GM23248 (cell line): ENCODE data around the gene PHLDB1. TPM values are rescaled to one million over a fixed set of nuclear protein-coding genes. Genes with fewer than 3 reads are reported as not detected.
"Not testable (repeated sequence)": the region's sequence is repeated elsewhere in the genome, so short reads cannot be mapped to it uniquely, and the experiment has no call there.

ENCODE experiments used
- DNase-seq: peaks from one replicate; pipeline ENCODE4 v3.0.0-alpha.2; 2015
- H2AFZ ChIP-seq: fragments of 200-600 bp; sonication (generic); 2 replicates; pipeline ENCODE4 v1.6.1; 2016; ENCODE audit warnings: antibody characterized with exemption
- H3F3A ChIP-seq: fragments of 200-600 bp; sonication (generic); 2 replicates; pipeline ENCODE4 v1.6.1; 2016; ENCODE audit warnings: mild to moderate bottlenecking, antibody characterized with exemption, mixed run types; ENCODE audit not compliant: insufficient read depth
- H3K27ac ChIP-seq: fragments of 200-600 bp; sonication (generic); 2 replicates; pipeline ENCODE4 v1.5.1; 2016; ENCODE audit warnings: mild to moderate bottlenecking
- H3K27me3 ChIP-seq: fragments of 200-600 bp; sonication (generic); replicated peaks from 2 replicates; pipeline ENCODE4 v1.6.1; 2016; ENCODE audit warnings: mild to moderate bottlenecking; ENCODE audit not compliant: insufficient read depth
- H3K36me3 ChIP-seq: fragments of 200-600 bp; sonication (generic); 2 replicates; pipeline ENCODE4 v1.6.1; 2016; ENCODE audit warnings: low read depth, mild to moderate bottlenecking
- H3K4me1 ChIP-seq: fragments of 200-600 bp; sonication (generic); 2 replicates; pipeline ENCODE4 v1.6.1; 2016; ENCODE audit warnings: mild to moderate bottlenecking; ENCODE audit not compliant: insufficient read depth
- H3K4me2 ChIP-seq: fragments of 200-600 bp; sonication (generic); one replicate; pipeline ENCODE4 v1.6.1; 2016; ENCODE audit warnings: mild to moderate bottlenecking; ENCODE audit not compliant: unreplicated experiment
- H3K4me3 ChIP-seq: fragments of 200-600 bp; sonication (generic); 2 replicates; pipeline ENCODE4 v1.5.1; 2016; ENCODE audit warnings: mild to moderate bottlenecking
- H3K79me2 ChIP-seq: fragments of 200-600 bp; sonication (generic); 2 replicates; pipeline ENCODE4 v1.6.1; 2016; ENCODE audit warnings: mild to moderate bottlenecking; ENCODE audit not compliant: insufficient read depth
- H3K9ac ChIP-seq: fragments of 200-600 bp; sonication (generic); 2 replicates; pipeline ENCODE4 v1.6.1; 2016; ENCODE audit warnings: mild to moderate bottlenecking
- H3K9me2 ChIP-seq: fragments of 200-600 bp; sonication (generic); 2 replicates; pipeline ENCODE4 v1.6.1; 2016; ENCODE audit warnings: mixed run types, mild to moderate bottlenecking, moderate library complexity; ENCODE audit not compliant: insufficient read depth
- H3K9me3 ChIP-seq: fragments of 200-600 bp; sonication (generic); one replicate; pipeline ENCODE4 v1.6.1; 2017; ENCODE audit warnings: low read depth
- H4K20me1 ChIP-seq: fragments of 200-600 bp; sonication (generic); 2 replicates; pipeline ENCODE4 v1.6.0; 2016; ENCODE audit not compliant: insufficient read depth
- EZH2 ChIP-seq: fragments of 200-600 bp; sonication (generic); IDR thresholded peaks from 2 replicates; pipeline ENCODE4 v1.6.1; 2018; ENCODE audit warnings: antibody characterized with exemption, mild to moderate bottlenecking; ENCODE audit not compliant: insufficient read depth, poor library complexity, severe bottlenecking
- EZH2phosphoT487 ChIP-seq: fragments of 200-600 bp; sonication (generic); IDR thresholded peaks from 2 replicates; pipeline ENCODE4 v1.6.1; 2018; ENCODE audit warnings: antibody characterized with exemption, moderate library complexity, mild to moderate bottlenecking, low read depth; ENCODE audit not compliant: insufficient read depth
- WGBS, 2 experiments: methylation state at CpG; one replicate each; pipeline ENCODE4 v1.1.6; 2015 to 2017; ENCODE audit warnings: low lambda C conversion rate in 2 of 2, low coverage in 1 of 2; ENCODE audit errors: missing lambda C conversion rate in 2 of 2; 5-methylcytosine and 5-hydroxymethylcytosine counted together
- in situ Hi-C: fragments of 300-500 bp; cut with MboI; formaldehyde crosslinking; loops from 2 replicates; pipeline ENCODE4 v1.15.0; 2020
- polyA plus RNA-seq: library from polyadenylated mRNA; unstranded; fragments of >200 nt; fragmentation: Nextera tagmentation; extraction: Ambion mirVana; gene quantifications from 2 replicates; pipeline ENCODE4 v1.2.1, GENCODE V29; 2016
- total RNA-seq: library from RNA; depleted of rRNA; stranded (reverse); fragments of >200 nt; shearing (Covaris generic); gene quantifications from 2 replicates; pipeline ENCODE4 v1.2.3, GENCODE V29; 2014

Gene PHLDB1
- total and polyA plus RNA-seq, 2 experiments from 2014 or later: 91.7 to 102 TPM

- Histone ChIP-seq H3K36me3 (peaks cover 86% of the 10 kb centered on the region), H3K27ac (peak overlapping the region; percentile 43), H3K27me3 (no peaks in the 10 kb centered on the region), H3K9ac (0 out of 2 replicates have a peak overlapping the region, but pooled peaks have one; percentile 15), H3K4me2 (no peak overlapping the region), H3F3A (peaks cover 55% of the 10 kb centered on the region), H4K20me1 (no peaks in the 10 kb centered on the region), H3K9me3 (no peaks in the 10 kb centered on the region), H3K4me1 (no peaks in the 10 kb centered on the region), H3K79me2 (peaks cover 99% of the 10 kb centered on the region), H2AFZ (no peak overlapping the region), H3K9me2 (no peaks in the 10 kb centered on the region), H3K4me3 (no peak overlapping the region)
- 93 to 96% methylated on average over 2 of the region's 2 CpGs for WGBS, 2 experiments
- no peak for DNase-seq
- in situ Hi-C loops: no loop called here
- no peak for TF ChIP-seq EZH2
- TF ChIP-seq EZH2phosphoT487: no peak
Measured at GRCh38 chr11:118592616-118593367, 14.6 kb upstream of the PHLDB1 start.

- peak overlapping the region; percentile 45 for H3K27ac ChIP-seq
- H3K4me3 ChIP-seq, in situ Hi-C loops, H4K20me1 ChIP-seq, H3K4me2 ChIP-seq, H3K4me1 ChIP-seq, H3K27me3 ChIP-seq, H2AFZ ChIP-seq, H3K9me3 ChIP-seq, H3K9me2 ChIP-seq: not testable (repeated sequence)
- peaks cover 82% of the 10 kb centered on the region for H3K36me3 ChIP-seq
- peaks cover 52% of the 10 kb centered on the region for H3F3A ChIP-seq
- peak; percentile 73 for DNase-seq
- peaks cover 99% of the 10 kb centered on the region for H3K79me2 ChIP-seq
- H3K9ac ChIP-seq: peak overlapping the region; percentile 42; the same call in 1 of the 2 replicates
- 49 to 57% methylated on average over 5 of the region's 5 CpGs for WGBS, 2 experiments
Measured at GRCh38 chr11:118594984-118595383, 12.4 kb upstream of the PHLDB1 start.

GRCh38 chr11:118596224-118597146 lies 10.9 kb upstream of the PHLDB1 start:
- no peak for DNase-seq
- in situ Hi-C loops: no loop called here
- Histone ChIP-seq H3K27me3 (no peaks in the 10 kb centered on the region), H3K4me2 (no peak overlapping the region), H3K9ac (no peak overlapping the region), H3K4me3 (no peak overlapping the region), H4K20me1 (no peaks in the 10 kb centered on the region), H3K4me1 (no peaks in the 10 kb centered on the region), H3K9me2 (no peaks in the 10 kb centered on the region), H3K36me3 (peaks cover 81% of the 10 kb centered on the region), H3F3A (peaks cover 49% of the 10 kb centered on the region), H3K27ac (no peak overlapping the region), H3K79me2 (peaks cover 97% of the 10 kb centered on the region), H3K9me3 (no peaks in the 10 kb centered on the region), H2AFZ (no peak overlapping the region)
- no peak for TF ChIP-seq EZH2phosphoT487
- no peak for TF ChIP-seq EZH2
- WGBS, 2 experiments: 84 to 89% methylated on average over 16 of the region's 16 CpGs

GRCh38 chr11:118597556-118597955 lies 9.9 kb upstream of the PHLDB1 start:
- Histone ChIP-seq H3K9me3 (no peaks in the 10 kb centered on the region), H3K27me3 (no peaks in the 10 kb centered on the region), H3K4me2 (no peak overlapping the region), H3K9ac (no peak overlapping the region), H3K36me3 (peaks cover 84% of the 10 kb centered on the region), H3K79me2 (peaks cover 95% of the 10 kb centered on the region), H4K20me1 (no peaks in the 10 kb centered on the region), H3K4me1 (no peaks in the 10 kb centered on the region), H3K9me2 (no peaks in the 10 kb centered on the region), H3F3A (peaks cover 53% of the 10 kb centered on the region), H2AFZ (no peak overlapping the region), H3K4me3 (no peak overlapping the region), H3K27ac (no peak overlapping the region)
- TF ChIP-seq EZH2: no peak
- TF ChIP-seq EZH2phosphoT487: no peak
- in situ Hi-C loops: no loop called here
- 80 to 81% methylated on average over 9 of the region's 9 CpGs for WGBS, 2 experiments
- DNase-seq: no peak
